Calu3 (cell line): ENCODE measurements around the gene GNAI2. TPM values are rescaled to one million over a fixed set of nuclear protein-coding genes. Genes with fewer than 3 reads are reported as not detected.
"Not testable (repeated sequence)": the region's sequence is repeated elsewhere in the genome, so short reads cannot be mapped to it uniquely, and the experiment has no call there.

Source experiments
- BruUV-seq: library from RNA; stranded (reverse); fragments of 400-500 nt; replicated peaks from 2 replicates; lab custom pipeline; 2021; lab: Mats Ljungman, UMichigan
- CTCF ChIA-PET: fragments of 300-600 bp; sonication (Branson Sonifier 250); formaldehyde crosslinking; loops from one replicate; lab custom pipeline; 2022; ENCODE audit warnings: antibody characterized with exemption; lab: Charles Lee
- DNase-seq: peaks from one replicate; pipeline ENCODE4 v3.0.0; 2022
- H3K27ac Mint-ChIP-seq: one replicate; pipeline ENCODE4 v1.8.0; 2022; ENCODE audit warnings: mixed read lengths; ENCODE audit not compliant: unreplicated experiment
- H3K27me3 Mint-ChIP-seq: one replicate; pipeline ENCODE4 v1.8.0; 2022; ENCODE audit warnings: mixed read lengths; ENCODE audit not compliant: unreplicated experiment
- H3K36me3 Mint-ChIP-seq: one replicate; pipeline ENCODE4 v1.8.0; 2022; ENCODE audit warnings: mild to moderate bottlenecking, moderate library complexity, mixed read lengths; ENCODE audit not compliant: insufficient read depth, unreplicated experiment
- H3K4me1 Mint-ChIP-seq: one replicate; pipeline ENCODE4 v1.8.0; 2022; ENCODE audit warnings: mild to moderate bottlenecking, low read depth, mixed read lengths; ENCODE audit not compliant: unreplicated experiment
- H3K4me3 Mint-ChIP-seq: one replicate; pipeline ENCODE4 v1.8.0; 2022; ENCODE audit warnings: mild to moderate bottlenecking, low read depth, moderate library complexity, mixed read lengths; ENCODE audit not compliant: unreplicated experiment
- H3K9me3 Mint-ChIP-seq: one replicate; pipeline ENCODE4 v1.8.0; 2022; ENCODE audit warnings: low read depth, mixed read lengths; ENCODE audit not compliant: unreplicated experiment
- CTCF ChIP-seq: fragments of 200-600 bp; IDR thresholded peaks from one replicate; pipeline ENCODE4 v1.8.0; 2022; ENCODE audit warnings: antibody characterized with exemption; ENCODE audit not compliant: unreplicated experiment
- intact Hi-C: fragments of 100-400 bp; cut with micrococcal nuclease; formaldehyde crosslinking; loops from one replicate; pipeline ENCODE4 v1.10.0; 2022; ENCODE audit not compliant: unreplicated experiment
- total RNA-seq: library from RNA; stranded (reverse); gene quantifications from 2 replicates; pipeline ENCODE4 v1.2.3, GENCODE V29; 2022

The GNAI2 gene
- total RNA-seq, 1 experiment from 2014 or later = 102 TPM

- Mint-ChIP-seq H3K4me3 (no peak overlapping the region), H3K27ac (no peak overlapping the region), H3K4me1 (peaks cover 20% of the 10 kb centered on the region), H3K36me3 (peaks cover 34% of the 10 kb centered on the region), H3K27me3 (no peaks in the 10 kb centered on the region), H3K9me3 (no peaks in the 10 kb centered on the region)
- DNase-seq = no peak
- intact Hi-C loops = no loop called here
- BruUV-seq = no TSS peak
- TF ChIP-seq CTCF = no peak
- CTCF ChIA-PET = no interaction called here
These were observed 5.8 kb downstream of the GNAI2 start for GRCh38 chr3:50241713-50242380.

GRCh38 chr3:50242381-50242770 lies 6.4 kb downstream of the GNAI2 start:
- no peaks in the 10 kb centered on the region for H3K9me3 Mint-ChIP-seq
- no peak overlapping the region for H3K4me3 Mint-ChIP-seq
- H3K27me3 Mint-ChIP-seq = no peaks in the 10 kb centered on the region
- H3K4me1 Mint-ChIP-seq = peaks cover 14% of the 10 kb centered on the region
- no peak overlapping the region for H3K27ac Mint-ChIP-seq
- peaks cover 28% of the 10 kb centered on the region for H3K36me3 Mint-ChIP-seq
- DNase-seq = no peak
- CTCF ChIA-PET = interaction anchor here (1.0 kb wide), 1 partner anchor 29 kb away, joined by 3 read pairs; no protein-coding TSS in a partner anchor
- no peak for TF ChIP-seq CTCF
- BruUV-seq = no TSS peak
- intact Hi-C loops = no loop called here

- CTCF ChIA-PET = interaction anchor here (0.7 to 1.0 kb wide), 2 partner anchors 29 to 34 kb away, joined by 3 to 4 read pairs; no protein-coding TSS in a partner anchor
- TF ChIP-seq CTCF = no peak
- no peak overlapping the region for H3K27ac Mint-ChIP-seq
- peaks cover 14% of the 10 kb centered on the region for H3K4me1 Mint-ChIP-seq
- H3K4me3 Mint-ChIP-seq = no peak overlapping the region
- H3K27me3 Mint-ChIP-seq = no peaks in the 10 kb centered on the region
- H3K36me3 Mint-ChIP-seq = peaks cover 22% of the 10 kb centered on the region
- DNase-seq = no peak
- BruUV-seq = no TSS peak
- intact Hi-C loops = no loop called here
- H3K9me3 Mint-ChIP-seq = no peaks in the 10 kb centered on the region
These were observed 7.0 kb downstream of the GNAI2 start for GRCh38 chr3:50242851-50243542.

- Mint-ChIP-seq H3K27me3 (no peaks in the 10 kb centered on the region), H3K36me3 (peaks cover 19% of the 10 kb centered on the region), H3K9me3 (no peaks in the 10 kb centered on the region), H3K4me1 (peaks cover 20% of the 10 kb centered on the region), H3K27ac (no peak overlapping the region), H3K4me3 (no peak overlapping the region)
- no peak for DNase-seq
- no TSS peak for BruUV-seq
- no peak for TF ChIP-seq CTCF
- CTCF ChIA-PET = interaction anchor here (0.7 to 1.1 kb wide), 3 partner anchors 28 to 34 kb away, joined by 3 to 6 read pairs (median 4); no protein-coding TSS in a partner anchor
- intact Hi-C loops = no loop called here
These were observed 7.5 kb downstream of the GNAI2 start for GRCh38 chr3:50243543-50243895.

- Mint-ChIP-seq H3K4me1 (peaks cover 19% of the 10 kb centered on the region), H3K36me3 (peaks cover 17% of the 10 kb centered on the region), H3K4me3 (peak overlapping the region; percentile 80)
- DNase-seq, H3K27me3 Mint-ChIP-seq, intact Hi-C loops, H3K9me3 Mint-ChIP-seq, BruUV-seq, H3K27ac Mint-ChIP-seq: not testable (repeated sequence)
- CTCF ChIA-PET = interaction anchor here (0.9 kb wide), 1 partner anchor 72 kb away, joined by 3 read pairs; no protein-coding TSS in a partner anchor
These were observed 8.8 kb downstream of the GNAI2 start for GRCh38 chr3:50244813-50245212.
